ENCODE results near the gene ARMH3. TPM values are rescaled to one million over a fixed set of nuclear protein-coding genes. Genes with fewer than 3 reads are reported as not detected.

ARMH3 gene
- 10 to 100 TPM; 27.8 to 30.5 TPM for total RNA-seq

- POLR2A ChIA-PET = interaction anchor here (0.6 to 2.1 kb wide), 8 partner anchors 10 to 1312 kb away, joined by 3 to 16 read pairs (median 5); partner anchors contain the start of genes HPS6, OGA and TAF5
- peak; percentile 97 for ATAC-seq (ENCODE audit: low read depth)
- no peaks in the 10 kb centered on the region for H3K9me3 Mint-ChIP-seq
- H3K4me1 Mint-ChIP-seq = peaks cover 26% of the 10 kb centered on the region
- peak; percentile 90 for DNase-seq
- peaks cover 3% of the 10 kb centered on the region for H3K36me3 Mint-ChIP-seq
- H3K27me3 Mint-ChIP-seq = no peaks in the 10 kb centered on the region
- peak within 1 kb of the TSS; percentile 95 for H3K4me3 Mint-ChIP-seq
- peak within 1 kb of the TSS; percentile 97 for H3K27ac Mint-ChIP-seq
Measured at GRCh38 chr10:102055647-102056419, at the start of gene ARMH3. ARMH3 (minus strand) TSS chr10:102056173; CDS start chr10:102040114, 16,059 bp downstream.

GRCh38 chr10:102102421-102102820 lies 46.4 kb upstream of the ARMH3 start:
- peaks cover 14% of the 10 kb centered on the region for H3K36me3 Mint-ChIP-seq
- no peak overlapping the region for H3K27ac Mint-ChIP-seq
- no peaks in the 10 kb centered on the region for H3K27me3 Mint-ChIP-seq
- no peak for DNase-seq
- H3K9me3 Mint-ChIP-seq = no peaks in the 10 kb centered on the region
- POLR2A ChIA-PET = interaction anchor here (3.1 kb wide), 1 partner anchor 11 kb away, joined by 29 read pairs; no protein-coding TSS in a partner anchor
- H3K4me3 Mint-ChIP-seq = no peak overlapping the region
- H3K4me1 Mint-ChIP-seq = peaks cover 25% of the 10 kb centered on the region
- no peak for ATAC-seq (ENCODE audit: low read depth)

- DNase-seq (no peak), ATAC-seq (ENCODE audit: low read depth) (no peak)
- no peaks in the 10 kb centered on the region for H3K27me3 Mint-ChIP-seq
- H3K9me3 Mint-ChIP-seq = no peaks in the 10 kb centered on the region
- H3K4me1 Mint-ChIP-seq = peaks cover 20% of the 10 kb centered on the region
- no peak overlapping the region for H3K4me3 Mint-ChIP-seq
- POLR2A ChIA-PET = interaction anchor here (3.1 kb wide), 1 partner anchor 13 kb away, joined by 29 read pairs; no protein-coding TSS in a partner anchor
- H3K36me3 Mint-ChIP-seq = peaks cover 9% of the 10 kb centered on the region
- H3K27ac Mint-ChIP-seq = no peak overlapping the region
Measured at GRCh38 chr10:102101152-102101551, 45.2 kb upstream of the ARMH3 start.

- POLR2A ChIA-PET = no interaction called here
- no peaks in the 10 kb centered on the region for H3K9me3 Mint-ChIP-seq
Measured at GRCh38 chr10:102096449-102096848, 40.5 kb upstream of the ARMH3 start.

GRCh38 chr10:102090772-102091171 lies 34.8 kb upstream of the ARMH3 start:
- Mint-ChIP-seq H3K9me3 (no peaks in the 10 kb centered on the region), H3K27ac (no peak overlapping the region)
- POLR2A ChIA-PET = no interaction called here

More at GRCh38 chr10:102096449-102096848, 40.5 kb upstream of the ARMH3 start:
- DNase-seq = no peak
- no peak for ATAC-seq (ENCODE audit: low read depth)
- Mint-ChIP-seq H3K4me1 (no peaks in the 10 kb centered on the region), H3K36me3 (no peaks in the 10 kb centered on the region), H3K27ac (no peak overlapping the region), H3K27me3 (no peaks in the 10 kb centered on the region), H3K4me3 (no peak overlapping the region)

GRCh38 chr10:102086196-102086595 lies 30.2 kb upstream of the ARMH3 start:
- DNase-seq = no peak
- Mint-ChIP-seq H3K4me3 (no peak overlapping the region), H3K27ac (no peak overlapping the region), H3K9me3 (no peaks in the 10 kb centered on the region), H3K4me1 (no peaks in the 10 kb centered on the region), H3K27me3 (no peaks in the 10 kb centered on the region), H3K36me3 (no peaks in the 10 kb centered on the region)
- ATAC-seq (ENCODE audit: low read depth) = no peak
- POLR2A ChIA-PET = interaction anchor here (0.7 kb wide), 1 partner anchor 65 kb away, joined by 4 read pairs; no protein-coding TSS in a partner anchor

More at GRCh38 chr10:102090772-102091171, 34.8 kb upstream of the ARMH3 start:
- no peak for ATAC-seq (ENCODE audit: low read depth)
- no peak for DNase-seq
- H3K36me3 Mint-ChIP-seq = no peaks in the 10 kb centered on the region
- H3K4me1 Mint-ChIP-seq = no peaks in the 10 kb centered on the region
- H3K27me3 Mint-ChIP-seq = no peaks in the 10 kb centered on the region
- H3K4me3 Mint-ChIP-seq = no peak overlapping the region

GRCh38 chr10:102085336-102085735 lies 29.4 kb upstream of the ARMH3 start:
- Mint-ChIP-seq H3K4me3 (no peak overlapping the region), H3K9me3 (no peaks in the 10 kb centered on the region), H3K27me3 (no peaks in the 10 kb centered on the region), H3K36me3 (no peaks in the 10 kb centered on the region), H3K27ac (no peak overlapping the region), H3K4me1 (no peaks in the 10 kb centered on the region)
- DNase-seq = no peak
- POLR2A ChIA-PET = no interaction called here
- no peak for ATAC-seq (ENCODE audit: low read depth)

GRCh38 chr10:102083541-102083940 lies 27.6 kb upstream of the ARMH3 start:
- Mint-ChIP-seq H3K36me3 (no peaks in the 10 kb centered on the region), H3K27ac (no peak overlapping the region), H3K9me3 (no peaks in the 10 kb centered on the region), H3K4me3 (no peak overlapping the region), H3K4me1 (no peaks in the 10 kb centered on the region), H3K27me3 (no peaks in the 10 kb centered on the region)
- ATAC-seq (ENCODE audit: low read depth) (no peak), DNase-seq (no peak)
- POLR2A ChIA-PET = interaction anchor here (0.6 kb wide), 2 partner anchors 46 to 1098 kb away, joined by 3 to 5 read pairs; no protein-coding TSS in a partner anchor

- H3K27me3 Mint-ChIP-seq = no peaks in the 10 kb centered on the region
- H3K4me3 Mint-ChIP-seq = no peak overlapping the region
- peak; percentile 89 for ATAC-seq (ENCODE audit: low read depth)
- H3K9me3 Mint-ChIP-seq = no peaks in the 10 kb centered on the region
- peak; percentile 74 for DNase-seq
- H3K27ac Mint-ChIP-seq = no peak overlapping the region
- H3K4me1 Mint-ChIP-seq = peaks cover 1% of the 10 kb centered on the region
- H3K36me3 Mint-ChIP-seq = peaks cover 2% of the 10 kb centered on the region
- POLR2A ChIA-PET = interaction anchor here (1.4 to 1.5 kb wide), 2 partner anchors 41 to 47 kb away, joined by 4 to 9 read pairs; partner anchors contain the start of gene LDB1
Measured at GRCh38 chr10:102072673-102073527, 16.9 kb upstream of the ARMH3 start.

GRCh38 chr10:102069071-102069470 lies 13.1 kb upstream of the ARMH3 start:
- ATAC-seq (ENCODE audit: low read depth) (no peak), DNase-seq (no peak)
- Mint-ChIP-seq H3K27me3 (no peaks in the 10 kb centered on the region), H3K27ac (peak overlapping the region; percentile 38), H3K9me3 (no peaks in the 10 kb centered on the region), H3K36me3 (peaks cover 3% of the 10 kb centered on the region), H3K4me3 (no peak overlapping the region), H3K4me1 (peaks cover 18% of the 10 kb centered on the region)
- POLR2A ChIA-PET = interaction anchor here (1.4 kb wide), 1 partner anchor 46 kb away, joined by 4 read pairs; no protein-coding TSS in a partner anchor

- POLR2A ChIA-PET = interaction anchor here (1.4 kb wide), 1 partner anchor 47 kb away, joined by 4 read pairs; no protein-coding TSS in a partner anchor
- no peak for ATAC-seq (ENCODE audit: low read depth)
- Mint-ChIP-seq H3K9me3 (no peaks in the 10 kb centered on the region), H3K27me3 (no peaks in the 10 kb centered on the region), H3K4me3 (no peak overlapping the region), H3K36me3 (peaks cover 3% of the 10 kb centered on the region), H3K4me1 (peaks cover 19% of the 10 kb centered on the region), H3K27ac (no peak overlapping the region)
- no peak for DNase-seq
Measured at GRCh38 chr10:102068216-102068615, 12.2 kb upstream of the ARMH3 start.

GRCh38 chr10:102067091-102067916 lies 11.3 kb upstream of the ARMH3 start:
- no peak for DNase-seq
- peaks cover 3% of the 10 kb centered on the region for H3K36me3 Mint-ChIP-seq
- H3K27ac Mint-ChIP-seq = peak overlapping the region; percentile 51
- POLR2A ChIA-PET = interaction anchor here (0.9 to 2.6 kb wide), 3 partner anchors 12 to 249 kb away, joined by 3 to 16 read pairs (median 7); partner anchors contain the start of genes ARMH3 and OGA
- H3K27me3 Mint-ChIP-seq = no peaks in the 10 kb centered on the region
- no peak for ATAC-seq (ENCODE audit: low read depth)
- peak overlapping the region; percentile 35 for H3K4me3 Mint-ChIP-seq
- peaks cover 22% of the 10 kb centered on the region for H3K4me1 Mint-ChIP-seq
- H3K9me3 Mint-ChIP-seq = no peaks in the 10 kb centered on the region
